Endothelial cell of umbilical vein (primary cell): ENCODE results near the gene RAP1GAP2. TPM values are rescaled to one million over a fixed set of nuclear protein-coding genes. Genes with fewer than 3 reads are reported as not detected.

ENCODE experiments used
- BruUV-seq: library from RNA; stranded (reverse); fragments of 400-500 nt; replicated peaks from 2 replicates; lab custom pipeline; 2021; lab: Mats Ljungman, UMichigan
- CTCF ChIA-PET: fragments of 300-600, 350-600 bp; sonication (Branson Sonifier 250); formaldehyde crosslinking; loops from one replicate; lab custom pipeline; 2021; ENCODE audit warnings: antibody characterized with exemption, inconsistent platforms; lab: Charles Lee
- POLR2A ChIA-PET: fragments of 300-600, 350-600 bp; sonication (Branson Sonifier 250); formaldehyde crosslinking; loops from one replicate; lab custom pipeline; 2021; ENCODE audit warnings: antibody characterized with exemption, inconsistent platforms; lab: Charles Lee
- DNase-seq: peaks from one replicate; pipeline ENCODE4 v3.0.0-alpha.2; 2011; ENCODE audit warnings: low read depth, low spot score
- FAIRE-seq: peaks from 2 replicates; lab custom pipeline; 2011; peaks lifted over from hg19 to GRCh38; lab: Jason Lieb, UNC
- H2AFZ ChIP-seq: 2 replicates; pipeline ENCODE4 v1.6.0; 2012; ENCODE audit warnings: low read depth, low read length, control low read depth, inconsistent platforms
- H3K27ac ChIP-seq: 2 replicates; pipeline ENCODE4 v1.5.1; 2011; ENCODE audit warnings: low read depth, mild to moderate bottlenecking, control low read depth, low read length, moderate library complexity; ENCODE audit not compliant: insufficient read depth
- H3K27me3 ChIP-seq, 2 experiments: 2 replicates each; pipeline versions ENCODE4 v1.6.0 to v1.6.1; 2011; ENCODE audit warnings: low read length in 2 of 2, mixed read lengths in 1 of 2; ENCODE audit not compliant: control insufficient read depth in 2 of 2, insufficient read depth in 2 of 2
- H3K36me3 ChIP-seq, 2 experiments: 2 replicates in 1 of 2; 3 replicates in 1 of 2; pipeline ENCODE4 v1.5.1; 2011; ENCODE audit warnings: low read length in 2 of 2, mild to moderate bottlenecking in 1 of 2, moderate library complexity in 1 of 2; ENCODE audit not compliant: control insufficient read depth in 2 of 2, insufficient read depth in 2 of 2; ENCODE audit errors: extremely low read depth in 1 of 2
- H3K4me1 ChIP-seq: 3 replicates; pipeline ENCODE4 v1.5.1; 2011; ENCODE audit warnings: mild to moderate bottlenecking, low read length; ENCODE audit not compliant: control insufficient read depth, insufficient read depth; ENCODE audit errors: extremely low read depth
- H3K4me2 ChIP-seq: 2 replicates; pipeline ENCODE4 v1.6.1; 2011; ENCODE audit warnings: low read length, control low read depth, mixed read lengths; ENCODE audit not compliant: insufficient read depth
- H3K4me3 ChIP-seq, 3 experiments: fragments of 200-600 bp in 1 of 3; sonication (generic), shearing (Covaris generic) in 1 of 3; replicated peaks in 1 of 3; 2 replicates each; pipeline ENCODE4 v1.5.1; 2011 to 2016; ENCODE audit warnings: control low read depth in 3 of 3, low read length in 3 of 3, mild to moderate bottlenecking in 2 of 3, inconsistent platforms in 1 of 3, low read depth in 1 of 3, moderate library complexity in 1 of 3; ENCODE audit not compliant: insufficient read depth in 1 of 3
- H3K79me2 ChIP-seq: 2 replicates; pipeline ENCODE4 v1.6.0; 2012; ENCODE audit warnings: low read length, inconsistent platforms; ENCODE audit not compliant: control insufficient read depth, insufficient read depth
- H3K9ac ChIP-seq: replicated peaks from 2 replicates; pipeline ENCODE3; 2011; ENCODE audit warnings: low read length, control low read depth; ENCODE audit not compliant: insufficient read depth; ENCODE audit errors: extremely low read depth
- H3K9me1 ChIP-seq: replicated peaks from 3 replicates; pipeline ENCODE4 v1.6.0; 2011; ENCODE audit warnings: mild to moderate bottlenecking, low read length; ENCODE audit not compliant: control insufficient read depth, insufficient read depth; ENCODE audit errors: extremely low read depth
- H3K9me3 ChIP-seq: replicated peaks from 2 replicates; pipeline ENCODE4 v1.5.1; 2012; ENCODE audit warnings: low read length, inconsistent platforms; ENCODE audit not compliant: control insufficient read depth, insufficient read depth
- H4K20me1 ChIP-seq: replicated peaks from 2 replicates; pipeline ENCODE3; 2011; ENCODE audit warnings: mild to moderate bottlenecking, low read length; ENCODE audit not compliant: control insufficient read depth, insufficient read depth; ENCODE audit errors: extremely low read depth
- EZH2 ChIP-seq: IDR thresholded peaks from 2 replicates; pipeline ENCODE4 v1.6.1; 2012; ENCODE audit warnings: borderline replicate concordance, low read depth, mild to moderate bottlenecking, moderate library complexity, low read length, inconsistent platforms; ENCODE audit not compliant: severe bottlenecking
- FOS ChIP-seq: IDR thresholded peaks from 2 replicates; pipeline ENCODE4 v1.6.1; 2011; ENCODE audit warnings: mild to moderate bottlenecking, low read length, moderate library complexity, borderline replicate concordance; ENCODE audit not compliant: insufficient read depth
- GATA2 ChIP-seq: IDR thresholded peaks from 2 replicates; pipeline ENCODE4 v1.7.0; 2011; ENCODE audit warnings: low read depth, mild to moderate bottlenecking, moderate library complexity, mixed read lengths, low read length; ENCODE audit not compliant: insufficient read length, insufficient read depth
- JUN ChIP-seq: IDR thresholded peaks from 2 replicates; pipeline ENCODE4 v1.6.1; 2011; ENCODE audit warnings: borderline replicate concordance, low read depth; ENCODE audit not compliant: insufficient read length, insufficient read depth
- MYC ChIP-seq: IDR thresholded peaks from one replicate; pipeline ENCODE4 v1.6.1; 2011; ENCODE audit warnings: mild to moderate bottlenecking, low read depth, low read length
- POLR2A ChIP-seq: IDR thresholded peaks from 2 replicates; pipeline ENCODE4 v1.6.1; 2012; ENCODE audit warnings: low read depth, mild to moderate bottlenecking, control low read depth, low read length
- POLR2AphosphoS5 ChIP-seq: IDR thresholded peaks from 2 replicates; pipeline ENCODE4 v1.6.1; 2012; ENCODE audit warnings: low read depth, mild to moderate bottlenecking, control low read depth, low read length, moderate library complexity; ENCODE audit not compliant: insufficient read depth
- dilution Hi-C: fragments of 300-500 bp; cut with MboI; formaldehyde crosslinking; loops from one replicate; pipeline ENCODE4 v1.15.0; 2019; ENCODE audit warnings: low sequenced_read_pairs; ENCODE audit not compliant: extremely low pct_ligation_motif_present
- intact Hi-C: fragments of 100-400 bp; cut with micrococcal nuclease; formaldehyde crosslinking; loops from one replicate; pipeline ENCODE4 v1.10.0; 2022
- polyA plus RNA-seq, 4 experiments: library from polyadenylated mRNA; depleted of rRNA in 3 of 4; stranded (reverse) in 3 of 4; unstranded in 1 of 4; fragments of >200 nt; gene quantifications; 2 replicates each; pipeline versions ENCODE4 v1.2.1 to v1.2.3, GENCODE V29; 2011 to 2012; ENCODE audit warnings: missing spikeins in 1 of 4
- total RNA-seq: library from RNA; stranded (reverse); gene quantifications from 2 replicates; pipeline ENCODE4 v1.2.3, GENCODE V29; 2021
- TF ChIP-seq, protein P1 (sequence below), 2 donors: IDR thresholded peaks; 1 replicate in 1 of 2; 2 replicates in 1 of 2; pipeline ENCODE4 v1.5.1; 2011; ENCODE audit warnings: low read length in 2 of 2, mild to moderate bottlenecking in 2 of 2, moderate library complexity in 2 of 2, control low read depth in 1 of 2, inconsistent platforms in 1 of 2, low read depth in 1 of 2; ENCODE audit not compliant: insufficient read depth in 1 of 2; ENCODE audit errors: extremely low read depth in 1 of 2
- TF ChIP-seq, protein P2 (sequence below): IDR thresholded peaks from 2 replicates; pipeline ENCODE4 v1.6.1; 2011; ENCODE audit not compliant: insufficient read depth, insufficient read length

RAP1GAP2 gene
- total and polyA plus RNA-seq, 2 donors (not counting 3 experiments of a cell fraction or from before 2014, with no cell fraction given) = 1.4 to 3.6 TPM

DNA sequence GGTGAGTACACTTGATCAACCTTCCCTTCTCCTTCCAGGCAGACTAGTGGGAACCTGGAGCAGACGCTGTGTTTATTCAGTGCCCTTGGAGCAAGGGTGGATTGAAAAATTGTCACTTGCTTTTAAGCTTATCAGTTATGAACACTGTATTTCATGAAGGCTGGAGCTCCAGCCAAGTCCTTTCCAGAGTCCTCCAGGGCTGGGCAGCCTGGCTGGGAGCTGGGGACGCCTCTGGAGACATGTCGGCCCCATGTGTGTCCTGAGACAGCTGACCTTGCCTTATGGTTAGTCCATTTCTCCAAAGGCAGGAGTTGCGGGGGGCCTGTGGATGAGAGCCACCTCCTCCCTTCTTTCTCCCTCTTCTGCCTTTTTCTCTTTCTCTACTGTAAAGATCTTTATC is 67.0 kb downstream of the RAP1GAP2 start:
- FAIRE-seq (no peak), DNase-seq (no peak)
- Histone ChIP-seq H3K4me3 (no peak overlapping the region), H3K4me1 (no peaks in the 10 kb centered on the region), H3K4me2 (no peak overlapping the region), H4K20me1 (no peaks in the 10 kb centered on the region), H3K27ac (no peak overlapping the region), H3K27me3 (no peaks in the 10 kb centered on the region), H3K9me1 (no peaks in the 10 kb centered on the region), H3K9me3 (no peaks in the 10 kb centered on the region), H3K79me2 (no peaks in the 10 kb centered on the region), H3K36me3 (no peaks in the 10 kb centered on the region), H2AFZ (no peak overlapping the region), H3K9ac (no peak overlapping the region)
- intact Hi-C loops = no loop called here
- TF ChIP-seq JUN = no peak
- no peak for TF ChIP-seq GATA2
- POLR2A ChIA-PET = no interaction called here
- BruUV-seq = no TSS peak
- CTCF ChIA-PET = interaction anchor here (0.7 to 1.6 kb wide), 4 partner anchors 15 to 150 kb away, joined by 3 to 5 read pairs (median 3); no protein-coding TSS in a partner anchor
- dilution Hi-C loops = no loop called here

DNA sequence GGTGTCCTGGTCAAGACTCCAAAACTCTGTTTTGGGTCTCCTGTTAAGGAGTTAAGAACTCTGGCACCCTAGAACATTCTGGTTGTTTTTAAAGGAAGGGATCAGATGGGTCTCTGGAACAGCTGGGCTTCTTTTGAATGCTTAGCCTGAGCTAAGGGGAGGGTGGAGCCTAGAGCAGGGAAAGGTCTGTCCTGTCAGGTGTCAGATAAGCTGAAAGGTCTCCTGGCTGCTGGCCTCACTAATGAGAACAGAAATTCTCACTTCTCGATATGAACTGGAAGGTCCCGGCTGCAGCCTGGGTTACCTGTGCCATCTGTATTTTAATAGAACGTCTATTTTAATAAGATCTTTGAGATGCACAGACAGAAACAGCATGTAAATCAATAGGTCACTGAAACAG is 69.0 kb downstream of the RAP1GAP2 start:
- Histone ChIP-seq H3K4me2 (no peak overlapping the region), H3K9me3 (no peaks in the 10 kb centered on the region), H4K20me1 (no peaks in the 10 kb centered on the region), H3K4me1 (no peaks in the 10 kb centered on the region), H3K9ac (no peak overlapping the region), H3K4me3 (no peak overlapping the region), H3K27me3 (no peaks in the 10 kb centered on the region), H3K27ac (no peak overlapping the region), H3K79me2 (no peaks in the 10 kb centered on the region), H2AFZ (no peak overlapping the region), H3K9me1 (no peaks in the 10 kb centered on the region), H3K36me3 (no peaks in the 10 kb centered on the region)
- FAIRE-seq (no peak), DNase-seq (no peak)
- TF ChIP-seq POLR2A (no peak), GATA2 (no peak), POLR2AphosphoS5 (no peak), MYC (no peak), EZH2 (no peak), JUN (no peak), FOS (no peak)
- TF ChIP-seq, protein P1, sequence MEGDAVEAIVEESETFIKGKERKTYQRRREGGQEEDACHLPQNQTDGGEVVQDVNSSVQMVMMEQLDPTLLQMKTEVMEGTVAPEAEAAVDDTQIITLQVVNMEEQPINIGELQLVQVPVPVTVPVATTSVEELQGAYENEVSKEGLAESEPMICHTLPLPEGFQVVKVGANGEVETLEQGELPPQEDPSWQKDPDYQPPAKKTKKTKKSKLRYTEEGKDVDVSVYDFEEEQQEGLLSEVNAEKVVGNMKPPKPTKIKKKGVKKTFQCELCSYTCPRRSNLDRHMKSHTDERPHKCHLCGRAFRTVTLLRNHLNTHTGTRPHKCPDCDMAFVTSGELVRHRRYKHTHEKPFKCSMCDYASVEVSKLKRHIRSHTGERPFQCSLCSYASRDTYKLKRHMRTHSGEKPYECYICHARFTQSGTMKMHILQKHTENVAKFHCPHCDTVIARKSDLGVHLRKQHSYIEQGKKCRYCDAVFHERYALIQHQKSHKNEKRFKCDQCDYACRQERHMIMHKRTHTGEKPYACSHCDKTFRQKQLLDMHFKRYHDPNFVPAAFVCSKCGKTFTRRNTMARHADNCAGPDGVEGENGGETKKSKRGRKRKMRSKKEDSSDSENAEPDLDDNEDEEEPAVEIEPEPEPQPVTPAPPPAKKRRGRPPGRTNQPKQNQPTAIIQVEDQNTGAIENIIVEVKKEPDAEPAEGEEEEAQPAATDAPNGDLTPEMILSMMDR (IDR thresholded peaks at IDR 0.05; ENCODE audit: extremely low read depth in 1 of 2, insufficient read depth in 1 of 2, low read depth in 1 of 2, low read length in 2 of 2) = no peak
- TF ChIP-seq, protein P2, sequence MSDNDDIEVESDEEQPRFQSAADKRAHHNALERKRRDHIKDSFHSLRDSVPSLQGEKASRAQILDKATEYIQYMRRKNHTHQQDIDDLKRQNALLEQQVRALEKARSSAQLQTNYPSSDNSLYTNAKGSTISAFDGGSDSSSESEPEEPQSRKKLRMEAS = no peak
- POLR2A ChIA-PET = no interaction called here
- CTCF ChIA-PET = interaction anchor here (0.7 to 1.3 kb wide), 2 partner anchors 17 to 148 kb away, joined by 3 read pairs; no protein-coding TSS in a partner anchor
- intact Hi-C loops (no loop called here), dilution Hi-C loops (no loop called here)
- no TSS peak for BruUV-seq
